SU-DHL-6 (cell line): ENCODE measurements around the gene SH3PXD2A.

Source experiments
- H2AFZ ChIP-seq: fragments of 200-600 bp; sonication (generic); 2 replicates; pipeline ENCODE4 v1.6.1; 2014; ENCODE audit warnings: low read depth, mild to moderate bottlenecking, moderate library complexity, mixed read lengths, antibody characterized with exemption, low read length; ENCODE audit not compliant: severe bottlenecking
- H3F3A ChIP-seq: fragments of 200-600 bp; shearing (Covaris generic); 2 replicates; pipeline ENCODE4 v1.6.0; 2016; ENCODE audit warnings: antibody characterized with exemption, mild to moderate bottlenecking; ENCODE audit not compliant: insufficient read depth
- H3K27ac ChIP-seq: fragments of 200-600 bp; sonication (generic); 2 replicates; pipeline ENCODE4 v1.5.1; 2016; ENCODE audit warnings: low read depth, mild to moderate bottlenecking, low read length, moderate library complexity, mixed read lengths
- H3K27me3 ChIP-seq: fragments of 200-600 bp; sonication (generic), shearing (Covaris generic); 2 replicates; pipeline ENCODE4 v1.6.0; 2014; ENCODE audit warnings: mild to moderate bottlenecking, low read length
- H3K36me3 ChIP-seq: fragments of 200-600 bp; sonication (generic); 2 replicates; pipeline ENCODE4 v1.6.1; 2014; ENCODE audit warnings: mild to moderate bottlenecking, low read length, mixed read lengths
- H3K4me2 ChIP-seq: fragments of 300-600, 200-600 bp; shearing (Covaris generic), sonication (generic); 2 replicates; pipeline ENCODE4 v1.6.0; 2014; ENCODE audit warnings: low read length, low read depth, mild to moderate bottlenecking; ENCODE audit not compliant: poor library complexity, severe bottlenecking
- H3K4me3 ChIP-seq: fragments of 200-600 bp; sonication (generic); 2 replicates; pipeline ENCODE4 v1.5.1; 2014; ENCODE audit warnings: antibody characterized with exemption, low read length, mild to moderate bottlenecking, mixed read lengths; ENCODE audit not compliant: insufficient read depth, poor library complexity, severe bottlenecking
- H3K79me2 ChIP-seq: fragments of 200-600 bp; sonication (generic); 2 replicates; pipeline ENCODE4 v1.6.1; 2014; ENCODE audit warnings: mild to moderate bottlenecking, low read length, moderate library complexity; ENCODE audit not compliant: insufficient read depth
- H3K9ac ChIP-seq: fragments of 200-600 bp; sonication (generic); 2 replicates; pipeline ENCODE4 v1.7.0; 2014; ENCODE audit warnings: mild to moderate bottlenecking, low read length
- H3K9me2 ChIP-seq: fragments of 200-600 bp; sonication (generic); replicated peaks from 2 replicates; pipeline ENCODE4 v1.6.1; 2014; ENCODE audit warnings: low read length; ENCODE audit not compliant: insufficient read depth
- H3K9me3 ChIP-seq: fragments of 200-600 bp; sonication (generic); 2 replicates; pipeline ENCODE4 v1.6.1; 2014; ENCODE audit warnings: low read length, mixed read lengths; ENCODE audit not compliant: insufficient read depth
- H4K20me1 ChIP-seq: fragments of 200-600 bp; sonication (generic); 2 replicates; pipeline ENCODE4 v1.6.1; 2014; ENCODE audit warnings: low read depth, mild to moderate bottlenecking, antibody characterized with exemption, low read length, moderate library complexity, mixed read lengths
- EZH2phosphoT487 ChIP-seq: fragments of 200-600 bp; sonication (generic), shearing (Covaris generic); conservative IDR thresholded peaks from 2 replicates; pipeline ENCODE4 v1.6.1; 2018; ENCODE audit warnings: mild to moderate bottlenecking, antibody characterized with exemption, low read length, moderate library complexity, mixed read lengths
- TF ChIP-seq, protein P1 (sequence below): fragments of 200-600 bp; sonication (generic); IDR thresholded peaks from one replicate; pipeline ENCODE4 v1.5.1; 2017; ENCODE audit warnings: antibody characterized with exemption, mild to moderate bottlenecking, low read length, moderate library complexity; ENCODE audit not compliant: insufficient read depth, poor library complexity, severe bottlenecking

Gene SH3PXD2A

DNA sequence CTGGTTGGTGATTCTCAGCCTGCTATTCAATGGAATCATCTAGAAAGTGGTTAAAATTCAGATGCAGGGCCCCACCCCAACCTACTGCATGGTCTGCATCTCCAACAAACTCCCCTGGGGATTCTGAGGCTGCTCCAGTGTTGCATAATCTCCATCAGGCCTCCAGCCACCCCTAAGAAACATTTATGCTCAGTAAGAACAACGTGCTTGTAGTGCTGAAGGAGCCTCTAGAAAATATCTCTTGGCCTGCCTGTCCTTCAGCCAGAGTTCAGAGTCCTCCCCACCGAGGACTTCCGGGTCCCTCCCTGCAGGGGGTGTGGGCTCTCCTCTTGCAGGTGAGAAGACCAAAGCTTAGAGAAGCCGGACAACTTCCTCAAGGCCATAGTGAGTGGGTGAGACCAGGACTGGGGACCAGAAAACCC lies 159.8 kb downstream of the SH3PXD2A start:
- Histone ChIP-seq H3K27ac (no peak overlapping the region), H3K27me3 (no peaks in the 10 kb centered on the region), H3K4me3 (no peak overlapping the region), H3K79me2 (no peaks in the 10 kb centered on the region), H3K9me2 (no peaks in the 10 kb centered on the region), H3K4me2 (no peak overlapping the region), H3F3A (no peaks in the 10 kb centered on the region), H3K9me3 (no peaks in the 10 kb centered on the region), H4K20me1 (no peaks in the 10 kb centered on the region), H2AFZ (no peak overlapping the region), H3K36me3 (no peaks in the 10 kb centered on the region), H3K9ac (no peak overlapping the region)
- TF ChIP-seq, protein P1, sequence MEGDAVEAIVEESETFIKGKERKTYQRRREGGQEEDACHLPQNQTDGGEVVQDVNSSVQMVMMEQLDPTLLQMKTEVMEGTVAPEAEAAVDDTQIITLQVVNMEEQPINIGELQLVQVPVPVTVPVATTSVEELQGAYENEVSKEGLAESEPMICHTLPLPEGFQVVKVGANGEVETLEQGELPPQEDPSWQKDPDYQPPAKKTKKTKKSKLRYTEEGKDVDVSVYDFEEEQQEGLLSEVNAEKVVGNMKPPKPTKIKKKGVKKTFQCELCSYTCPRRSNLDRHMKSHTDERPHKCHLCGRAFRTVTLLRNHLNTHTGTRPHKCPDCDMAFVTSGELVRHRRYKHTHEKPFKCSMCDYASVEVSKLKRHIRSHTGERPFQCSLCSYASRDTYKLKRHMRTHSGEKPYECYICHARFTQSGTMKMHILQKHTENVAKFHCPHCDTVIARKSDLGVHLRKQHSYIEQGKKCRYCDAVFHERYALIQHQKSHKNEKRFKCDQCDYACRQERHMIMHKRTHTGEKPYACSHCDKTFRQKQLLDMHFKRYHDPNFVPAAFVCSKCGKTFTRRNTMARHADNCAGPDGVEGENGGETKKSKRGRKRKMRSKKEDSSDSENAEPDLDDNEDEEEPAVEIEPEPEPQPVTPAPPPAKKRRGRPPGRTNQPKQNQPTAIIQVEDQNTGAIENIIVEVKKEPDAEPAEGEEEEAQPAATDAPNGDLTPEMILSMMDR, result no peak
- TF ChIP-seq EZH2phosphoT487, result no peak

DNA sequence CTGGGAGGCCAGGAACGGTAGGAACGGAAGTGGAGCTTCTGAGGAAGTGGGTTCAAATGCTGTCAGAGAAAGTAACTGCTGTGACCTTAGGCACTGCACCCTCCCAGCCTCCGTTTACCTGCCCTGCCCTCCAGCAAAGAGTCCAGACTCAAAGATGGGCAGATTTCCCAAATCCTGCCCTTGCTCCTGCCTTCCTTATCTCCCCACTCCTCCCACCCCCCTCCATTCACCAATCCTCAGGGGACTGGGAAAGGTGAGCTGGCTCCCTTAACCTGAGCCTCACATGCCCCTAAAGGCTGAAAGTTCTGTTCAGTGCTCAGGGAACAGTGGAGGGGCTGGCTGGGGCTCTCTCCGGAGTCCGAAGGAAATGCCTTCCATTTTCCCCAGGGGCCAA lies 161.6 kb downstream of the SH3PXD2A start:
- TF ChIP-seq, protein P1, result no peak
- no peak for TF ChIP-seq EZH2phosphoT487
- Histone ChIP-seq H3K36me3 (no peaks in the 10 kb centered on the region), H3F3A (no peaks in the 10 kb centered on the region), H3K27me3 (no peaks in the 10 kb centered on the region), H3K9me3 (no peaks in the 10 kb centered on the region), H3K9ac (no peak overlapping the region), H3K4me2 (peak overlapping the region; percentile 28), H3K9me2 (no peaks in the 10 kb centered on the region), H3K27ac (no peak overlapping the region), H3K4me3 (no peak overlapping the region), H3K79me2 (no peaks in the 10 kb centered on the region), H4K20me1 (no peaks in the 10 kb centered on the region), H2AFZ (no peak overlapping the region)

DNA sequence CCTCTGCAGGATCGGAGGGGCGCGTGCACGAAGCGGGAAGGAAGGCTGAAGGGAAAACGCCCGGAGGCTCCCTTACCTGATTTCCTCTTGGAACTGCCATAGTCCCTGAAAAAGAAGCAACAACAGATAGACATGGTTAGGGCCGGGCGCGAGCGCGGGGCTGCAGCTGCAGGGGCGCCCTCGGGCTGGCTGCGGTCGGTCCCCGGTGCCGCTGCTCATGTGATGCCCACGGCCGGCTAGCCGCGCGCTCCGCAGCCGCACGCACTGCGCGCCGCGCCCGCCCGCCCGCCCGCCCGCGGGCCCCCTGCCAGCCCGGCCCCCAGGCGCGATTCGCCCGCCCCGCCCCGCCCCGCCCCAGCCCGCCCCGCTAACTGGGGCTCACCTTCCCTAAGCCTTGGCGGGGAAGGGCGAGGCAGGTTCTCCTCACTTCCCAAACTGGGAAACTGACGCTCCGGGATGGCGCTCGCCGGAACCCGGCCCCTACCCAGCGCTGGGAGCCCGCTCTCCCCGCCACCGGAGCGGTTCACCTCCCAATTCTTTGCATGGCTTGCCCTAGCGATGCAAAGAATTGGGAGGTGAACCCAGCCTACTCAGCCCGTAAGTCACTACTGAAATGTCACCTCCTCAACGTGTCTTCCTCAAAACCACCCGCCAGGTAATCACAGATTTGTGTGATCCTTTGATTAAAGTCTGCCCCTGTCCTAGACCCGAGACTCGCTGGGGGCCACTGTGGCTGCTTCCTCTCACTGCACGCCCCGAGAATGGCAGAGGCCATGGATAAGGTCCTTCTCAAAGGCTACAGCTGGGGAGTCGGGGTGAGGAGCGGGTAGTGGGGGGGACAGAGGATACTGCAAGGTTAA lies 162.2 kb downstream of the SH3PXD2A start:
- Histone ChIP-seq H2AFZ (no peak overlapping the region), H3K27me3 (no peaks in the 10 kb centered on the region), H3K4me3 (no peak overlapping the region), H3K9ac (no peak overlapping the region), H3K79me2 (no peaks in the 10 kb centered on the region), H3K4me2 (peak overlapping the region; percentile 30), H3K27ac (no peak overlapping the region), H3K36me3 (no peaks in the 10 kb centered on the region), H3K9me2 (no peaks in the 10 kb centered on the region), H3F3A (no peaks in the 10 kb centered on the region), H3K9me3 (no peaks in the 10 kb centered on the region), H4K20me1 (no peaks in the 10 kb centered on the region)
- TF ChIP-seq, protein P1, result no peak
- TF ChIP-seq EZH2phosphoT487, result no peak
